BJ (cell line): ENCODE results near the gene SORCS2. TPM values are rescaled to one million over a fixed set of nuclear protein-coding genes. Genes with fewer than 3 reads are reported as not detected.

ENCODE experiments used
- CTCF ChIA-PET: fragments of 350-600 bp; formaldehyde crosslinking; extraction: SDS; loops from one replicate; lab custom pipeline; 2021; ENCODE audit warnings: antibody characterized with exemption, inconsistent platforms; lab: Yijun Ruan, JAX
- POLR2A ChIA-PET: fragments of 300-600 bp; sonication (Branson Sonifier 250); formaldehyde crosslinking; extraction: SDS; loops from one replicate; lab custom pipeline; 2021; ENCODE audit warnings: antibody characterized with exemption; lab: Charles Lee
- DNase-seq: peaks from one replicate; pipeline ENCODE4 v3.0.0-alpha.2; 2011; ENCODE audit warnings: low read depth
- H3K27me3 ChIP-seq: 2 replicates; pipeline ENCODE4 v1.6.0; 2011; ENCODE audit warnings: low read length; ENCODE audit not compliant: control insufficient read depth, insufficient read depth
- H3K36me3 ChIP-seq: 2 replicates; pipeline ENCODE4 v1.5.1; 2011; ENCODE audit warnings: low read length; ENCODE audit not compliant: control insufficient read depth, insufficient read depth
- H3K4me3 ChIP-seq: 2 replicates; pipeline ENCODE4 v1.5.1; 2011; ENCODE audit warnings: low read depth, mild to moderate bottlenecking, control low read depth, low read length
- polyA plus RNA-seq: library from polyadenylated mRNA; depleted of rRNA; stranded (reverse); fragments of >200 nt; gene quantifications from 2 replicates; pipeline ENCODE4 v1.2.3, GENCODE V29; 2011
- TF ChIP-seq, protein P1 (sequence below): IDR thresholded peaks from 2 replicates; pipeline ENCODE4 v1.5.1; 2011; ENCODE audit warnings: low read depth, mild to moderate bottlenecking, control low read depth, inconsistent platforms, low read length, moderate library complexity; ENCODE audit not compliant: insufficient read depth

SORCS2 gene
- polyA plus RNA-seq, 1 experiment, result 0.63 TPM

DNA sequence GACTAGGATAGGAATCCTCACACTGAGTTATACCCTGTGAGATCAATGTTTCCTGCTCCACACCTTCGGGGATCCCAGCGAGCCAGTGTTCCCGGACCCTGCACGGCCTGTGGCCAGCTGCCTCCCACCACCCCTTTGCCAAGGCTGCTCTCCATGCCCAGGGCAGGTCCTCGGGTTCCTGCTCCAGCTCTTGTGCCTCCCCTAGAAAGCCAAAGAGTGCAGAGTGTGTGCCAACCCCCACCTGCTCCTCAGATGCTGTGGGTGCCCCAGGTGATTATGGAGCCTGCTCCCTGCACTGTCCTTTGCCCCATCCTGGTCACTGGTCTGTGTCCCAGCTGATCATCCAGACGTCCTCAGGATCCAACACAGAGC, 500.9 kb downstream of the SORCS2 start:
- Histone ChIP-seq H3K27me3 (peaks cover 4% of the 10 kb centered on the region), H3K36me3 (no peaks in the 10 kb centered on the region), H3K4me3 (no peak overlapping the region)
- TF ChIP-seq, protein P1, sequence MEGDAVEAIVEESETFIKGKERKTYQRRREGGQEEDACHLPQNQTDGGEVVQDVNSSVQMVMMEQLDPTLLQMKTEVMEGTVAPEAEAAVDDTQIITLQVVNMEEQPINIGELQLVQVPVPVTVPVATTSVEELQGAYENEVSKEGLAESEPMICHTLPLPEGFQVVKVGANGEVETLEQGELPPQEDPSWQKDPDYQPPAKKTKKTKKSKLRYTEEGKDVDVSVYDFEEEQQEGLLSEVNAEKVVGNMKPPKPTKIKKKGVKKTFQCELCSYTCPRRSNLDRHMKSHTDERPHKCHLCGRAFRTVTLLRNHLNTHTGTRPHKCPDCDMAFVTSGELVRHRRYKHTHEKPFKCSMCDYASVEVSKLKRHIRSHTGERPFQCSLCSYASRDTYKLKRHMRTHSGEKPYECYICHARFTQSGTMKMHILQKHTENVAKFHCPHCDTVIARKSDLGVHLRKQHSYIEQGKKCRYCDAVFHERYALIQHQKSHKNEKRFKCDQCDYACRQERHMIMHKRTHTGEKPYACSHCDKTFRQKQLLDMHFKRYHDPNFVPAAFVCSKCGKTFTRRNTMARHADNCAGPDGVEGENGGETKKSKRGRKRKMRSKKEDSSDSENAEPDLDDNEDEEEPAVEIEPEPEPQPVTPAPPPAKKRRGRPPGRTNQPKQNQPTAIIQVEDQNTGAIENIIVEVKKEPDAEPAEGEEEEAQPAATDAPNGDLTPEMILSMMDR, result no peak
- ChIA-PET CTCF (interaction anchor here (1.4 to 1.5 kb wide), 2 partner anchors 10 to 27 kb away, joined by 3 read pairs; no protein-coding TSS in a partner anchor), POLR2A (no interaction called here)
- no peak for DNase-seq

DNA sequence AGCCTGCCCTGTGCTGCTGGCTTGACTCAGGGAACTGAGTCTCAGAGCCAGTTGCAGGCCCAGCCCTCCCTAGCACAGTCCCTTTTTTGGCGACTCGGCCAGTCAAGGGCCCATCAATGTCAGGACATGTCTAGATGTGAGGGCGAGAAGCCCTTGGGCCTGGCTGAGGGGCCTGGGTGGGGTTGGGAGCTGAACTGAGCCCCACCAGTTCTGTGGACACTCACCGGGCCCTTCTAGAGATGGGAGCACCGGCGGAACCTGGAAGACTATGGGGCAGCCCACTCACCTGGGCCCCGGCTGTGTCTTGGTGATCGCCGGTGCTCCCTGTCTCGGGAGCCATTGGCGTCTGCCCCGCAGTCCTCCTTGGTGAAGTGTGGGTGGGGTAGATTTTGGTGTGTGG, 501.4 kb downstream of the SORCS2 start:
- POLR2A ChIA-PET, result no interaction called here
- CTCF ChIA-PET, result interaction anchor here (1.4 kb wide), 1 partner anchor 26 kb away, joined by 3 read pairs; no protein-coding TSS in a partner anchor
- no peak for DNase-seq
- Histone ChIP-seq H3K36me3 (no peaks in the 10 kb centered on the region), H3K4me3 (no peak overlapping the region), H3K27me3 (peaks cover 4% of the 10 kb centered on the region)
- TF ChIP-seq, protein P1, result no peak

DNA sequence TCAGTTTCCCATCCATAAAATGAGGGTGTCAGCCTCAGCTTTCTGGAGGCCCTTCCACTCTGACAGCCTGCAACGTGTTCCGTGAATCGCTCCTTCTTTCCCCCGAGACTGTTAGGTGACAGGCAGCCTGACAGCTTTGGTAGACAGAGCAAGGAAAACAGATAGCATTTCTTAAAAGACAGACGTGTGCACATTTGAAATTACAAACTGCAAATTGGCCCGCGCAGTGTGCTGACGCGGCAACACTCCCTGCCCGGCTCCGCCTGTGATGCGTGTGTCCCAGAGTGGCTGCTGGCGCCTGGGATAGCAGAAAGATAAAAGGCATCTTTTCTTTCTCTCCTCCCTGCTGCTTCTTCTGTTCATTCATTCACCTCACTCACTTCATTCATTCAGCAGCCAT, 502.0 kb downstream of the SORCS2 start:
- no peak for DNase-seq
- POLR2A ChIA-PET, result no interaction called here
- TF ChIP-seq, protein P1, result no peak
- Histone ChIP-seq H3K27me3 (peaks cover 4% of the 10 kb centered on the region), H3K36me3 (no peaks in the 10 kb centered on the region), H3K4me3 (no peak overlapping the region)
- CTCF ChIA-PET, result no interaction called here

DNA sequence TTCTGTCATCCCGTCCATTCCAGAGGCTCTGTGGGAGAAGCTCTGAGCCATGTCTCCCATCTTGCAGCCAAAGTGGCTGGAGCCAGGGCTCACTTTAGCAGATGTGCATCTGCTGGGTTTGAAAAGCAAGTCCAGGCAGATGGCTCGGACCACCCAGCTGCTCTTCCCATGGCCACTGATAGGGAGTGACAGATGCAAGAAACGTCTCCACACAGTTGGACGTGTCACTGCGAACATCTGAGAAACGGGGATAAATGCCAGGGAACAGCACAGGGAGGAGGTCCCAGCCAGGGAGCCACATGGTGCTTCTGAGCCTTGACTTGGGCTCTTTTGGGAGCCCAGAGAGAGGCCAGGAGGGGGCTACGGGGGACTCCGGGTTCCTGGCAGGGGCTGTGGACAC, 505.0 kb downstream of the SORCS2 start:
- DNase-seq, result no peak
- no peak overlapping the region for H3K4me3 ChIP-seq
- TF ChIP-seq, protein P1, result no peak
- ChIA-PET POLR2A (no interaction called here), CTCF (interaction anchor here (0.7 to 0.9 kb wide), 2 partner anchors 14 to 30 kb away, joined by 3 to 4 read pairs; no protein-coding TSS in a partner anchor)
- H3K27me3 ChIP-seq, result peaks cover 4% of the 10 kb centered on the region
- H3K36me3 ChIP-seq, result no peaks in the 10 kb centered on the region

DNA sequence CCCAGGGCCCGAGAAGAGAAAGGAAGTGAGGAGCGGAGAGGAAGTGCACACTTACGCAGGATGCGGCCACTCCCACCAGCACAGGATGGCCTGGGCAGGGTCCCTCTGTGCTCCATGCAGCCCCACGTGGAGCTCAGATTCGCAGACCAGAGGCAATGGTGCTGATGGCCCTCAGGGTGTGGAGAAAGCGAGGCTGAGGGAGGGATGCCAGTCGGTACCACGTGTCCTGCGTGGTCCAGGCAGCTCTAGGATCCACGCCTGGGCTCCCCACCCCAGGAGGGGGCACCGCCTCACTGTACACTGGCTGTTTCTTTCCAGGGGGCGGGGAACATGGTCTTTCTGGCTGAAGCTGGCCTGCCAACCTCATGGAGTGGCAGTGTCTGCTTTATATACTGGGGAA, 505.5 kb downstream of the SORCS2 start:
- Histone ChIP-seq H3K36me3 (no peaks in the 10 kb centered on the region), H3K4me3 (no peak overlapping the region), H3K27me3 (peaks cover 4% of the 10 kb centered on the region)
- TF ChIP-seq, protein P1, result no peak
- ChIA-PET CTCF (interaction anchor here (0.7 to 1.1 kb wide), 2 partner anchors 9 to 30 kb away, joined by 3 read pairs; no protein-coding TSS in a partner anchor), POLR2A (no interaction called here)
- no peak for DNase-seq
